Activated T-cell treated with anti-CD3 and anti-CD28 coated beads, Interleukin-2, amount 50 U/mL, for 24 hours (primary cell): ENCODE data around the gene MPZ.
A peak's percentile ranks its signal among the peaks of the same experiment; 100 is the strongest.
"Not testable (repeated sequence)": the region's sequence is repeated elsewhere in the genome, so short reads cannot be mapped to it uniquely, and the experiment has no call there.

Source experiments
- DNase-seq: peaks from one replicate; pipeline ENCODE4 v3.0.0-alpha.2; 2020
- H3K27ac Mint-ChIP-seq: 2 replicates; pipeline ENCODE4 v1.8.0; 2020; ENCODE audit warnings: mild to moderate bottlenecking, mixed read lengths
- H3K27me3 Mint-ChIP-seq: 2 replicates; pipeline ENCODE4 v1.8.0; 2020; ENCODE audit warnings: mixed read lengths
- H3K36me3 Mint-ChIP-seq: 2 replicates; pipeline ENCODE4 v1.8.0; 2020; ENCODE audit warnings: low read depth, mixed read lengths
- H3K4me1 Mint-ChIP-seq: 2 replicates; pipeline ENCODE4 v1.8.0; 2020; ENCODE audit warnings: low read depth, mixed read lengths
- H3K4me3 Mint-ChIP-seq: 2 replicates; pipeline ENCODE4 v1.8.0; 2020; ENCODE audit warnings: mild to moderate bottlenecking, moderate library complexity, mixed read lengths
- H3K9me3 Mint-ChIP-seq: 2 replicates; pipeline ENCODE4 v1.8.0; 2020; ENCODE audit warnings: mixed read lengths

The MPZ gene

GRCh38 chr1:161309868-161310267 lies at the start of gene MPZ:
TSS of gene MPZ (minus strand) at chr1:161309968. CDS start at chr1:161309905, 63 bp downstream.
- DNase-seq, result no peak
- Mint-ChIP-seq H3K9me3 (no peaks in the 10 kb centered on the region), H3K27me3 (no peaks in the 10 kb centered on the region), H3K4me1 (peaks cover 32% of the 10 kb centered on the region), H3K27ac (no peak within 1 kb of the TSS), H3K36me3 (peaks cover 12% of the 10 kb centered on the region), H3K4me3 (no peak within 1 kb of the TSS)

GRCh38 chr1:161359291-161359690 lies 49.5 kb upstream of the MPZ start:
- Mint-ChIP-seq H3K36me3 (peaks cover 66% of the 10 kb centered on the region), H3K27me3 (no peaks in the 10 kb centered on the region), H3K27ac (peak overlapping the region; percentile 78), H3K9me3 (no peaks in the 10 kb centered on the region), H3K4me1 (peaks cover 17% of the 10 kb centered on the region), H3K4me3 (no peak overlapping the region)
- DNase-seq, result no peak

DNA sequence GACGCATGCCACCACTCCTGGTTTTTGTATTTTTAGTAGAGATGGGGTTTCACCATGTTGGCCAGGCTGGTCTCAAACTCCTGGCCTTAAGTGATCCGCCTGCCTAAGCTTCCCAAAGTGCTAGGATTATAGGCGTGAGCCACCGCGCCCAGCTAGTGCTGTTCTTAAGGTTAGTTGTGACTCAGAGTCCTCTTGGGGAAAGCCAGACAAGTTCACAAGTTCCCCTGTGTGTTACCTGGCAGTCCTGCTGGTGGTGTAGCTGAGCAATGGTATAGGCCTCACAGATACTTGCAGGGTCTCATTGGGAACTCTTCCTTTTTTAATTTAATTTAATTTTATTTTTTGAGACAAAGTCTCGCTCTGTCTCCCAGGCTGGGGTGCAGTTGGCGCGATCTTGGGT lies 47.3 kb upstream of the MPZ start:
- no peaks in the 10 kb centered on the region for H3K9me3 Mint-ChIP-seq
- H3K4me1 Mint-ChIP-seq, result peaks cover 11% of the 10 kb centered on the region
- no peaks in the 10 kb centered on the region for H3K27me3 Mint-ChIP-seq
- H3K4me3 Mint-ChIP-seq, result no peak overlapping the region
- H3K27ac Mint-ChIP-seq, result no peak overlapping the region
- peaks cover 67% of the 10 kb centered on the region for H3K36me3 Mint-ChIP-seq
- no peak for DNase-seq

- Mint-ChIP-seq H3K9me3 (no peaks in the 10 kb centered on the region), H3K27ac (peak overlapping the region; percentile 58), H3K4me1 (peaks cover 13% of the 10 kb centered on the region), H3K36me3 (peaks cover 59% of the 10 kb centered on the region), H3K4me3 (no peak overlapping the region), H3K27me3 (no peaks in the 10 kb centered on the region)
- DNase-seq, result no peak
These were observed 41.7 kb upstream of the MPZ start for GRCh38 chr1:161351482-161351881.

- Mint-ChIP-seq H3K4me3 (no peak overlapping the region), H3K4me1 (peaks cover 13% of the 10 kb centered on the region), H3K27me3 (no peaks in the 10 kb centered on the region), H3K27ac (peak overlapping the region; percentile 41), H3K36me3 (peaks cover 57% of the 10 kb centered on the region), H3K9me3 (no peaks in the 10 kb centered on the region)
- no peak for DNase-seq
These were observed 40.9 kb upstream of the MPZ start for GRCh38 chr1:161350671-161351070.

DNA sequence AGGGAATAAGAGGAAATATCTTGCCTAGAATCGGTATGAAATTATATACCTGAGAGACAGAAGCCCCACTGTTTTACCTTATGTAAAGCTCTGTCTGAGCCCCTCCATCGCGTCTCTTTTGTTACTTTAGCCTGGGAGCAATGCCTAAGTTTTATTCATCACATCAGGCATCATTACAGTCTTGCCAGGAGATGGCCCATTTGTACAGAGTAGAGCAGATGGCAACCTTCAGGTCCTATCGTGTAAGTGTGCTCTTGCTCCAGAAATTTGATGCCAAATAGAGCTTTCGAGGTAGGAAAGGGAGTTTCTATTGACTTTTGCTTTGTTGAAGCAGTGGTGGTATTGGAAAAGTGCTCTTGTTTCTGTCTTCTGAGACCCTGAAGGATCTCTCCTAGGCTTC lies 33.1 kb upstream of the MPZ start:
- H3K4me1 Mint-ChIP-seq, result peaks cover 7% of the 10 kb centered on the region
- DNase-seq, result no peak
- H3K36me3 Mint-ChIP-seq, result peaks cover 75% of the 10 kb centered on the region
- no peak overlapping the region for H3K27ac Mint-ChIP-seq
- no peaks in the 10 kb centered on the region for H3K27me3 Mint-ChIP-seq
- H3K4me3 Mint-ChIP-seq, result no peak overlapping the region
- H3K9me3 Mint-ChIP-seq, result no peaks in the 10 kb centered on the region

GRCh38 chr1:161342177-161342576 lies 32.4 kb upstream of the MPZ start:
- H3K27me3 Mint-ChIP-seq, result no peaks in the 10 kb centered on the region
- H3K36me3 Mint-ChIP-seq, result peaks cover 81% of the 10 kb centered on the region
- peaks cover 9% of the 10 kb centered on the region for H3K4me1 Mint-ChIP-seq
- H3K27ac Mint-ChIP-seq, result no peak overlapping the region
- H3K9me3 Mint-ChIP-seq, result no peaks in the 10 kb centered on the region
- DNase-seq, result no peak
- H3K4me3 Mint-ChIP-seq, result no peak overlapping the region

DNA sequence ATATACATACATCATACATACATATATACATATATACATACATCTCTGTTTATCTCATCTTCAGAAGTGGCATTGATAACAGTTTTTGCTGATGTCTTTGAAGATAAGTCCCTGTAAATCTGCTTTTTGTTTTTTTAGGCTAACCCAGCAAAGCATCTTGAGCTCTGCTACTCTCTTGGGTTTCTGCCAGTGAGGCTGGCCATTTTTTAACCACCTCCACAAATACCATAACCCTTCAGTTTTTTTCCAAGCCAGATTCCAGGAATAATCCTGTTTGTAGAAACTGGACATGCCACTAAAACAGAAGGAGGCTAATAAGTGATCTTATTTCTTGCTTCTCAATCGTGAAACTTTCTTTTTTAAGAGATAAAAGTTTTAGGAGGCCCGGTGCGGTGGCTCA lies 26.0 kb upstream of the MPZ start:
- Mint-ChIP-seq H3K4me3 (no peak overlapping the region), H3K9me3 (no peaks in the 10 kb centered on the region), H3K27ac (no peak overlapping the region), H3K36me3 (peaks cover 90% of the 10 kb centered on the region), H3K27me3 (no peaks in the 10 kb centered on the region), H3K4me1 (peaks cover 11% of the 10 kb centered on the region)
- DNase-seq, result no peak

- no peak for DNase-seq
- Mint-ChIP-seq H3K27me3 (no peaks in the 10 kb centered on the region), H3K36me3 (peaks cover 95% of the 10 kb centered on the region), H3K9me3 (no peaks in the 10 kb centered on the region), H3K4me1 (peaks cover 8% of the 10 kb centered on the region), H3K4me3 (no peak overlapping the region), H3K27ac (no peak overlapping the region)
These were observed 23.4 kb upstream of the MPZ start for GRCh38 chr1:161333166-161333565.

- H3K27me3 Mint-ChIP-seq, result no peaks in the 10 kb centered on the region
- no peaks in the 10 kb centered on the region for H3K9me3 Mint-ChIP-seq
- no peak for DNase-seq
- H3K4me3 Mint-ChIP-seq, result no peak overlapping the region
- no peaks in the 10 kb centered on the region for H3K4me1 Mint-ChIP-seq
- peaks cover 91% of the 10 kb centered on the region for H3K36me3 Mint-ChIP-seq
- no peak overlapping the region for H3K27ac Mint-ChIP-seq
These were observed 20.6 kb upstream of the MPZ start for GRCh38 chr1:161330346-161330745.

DNA sequence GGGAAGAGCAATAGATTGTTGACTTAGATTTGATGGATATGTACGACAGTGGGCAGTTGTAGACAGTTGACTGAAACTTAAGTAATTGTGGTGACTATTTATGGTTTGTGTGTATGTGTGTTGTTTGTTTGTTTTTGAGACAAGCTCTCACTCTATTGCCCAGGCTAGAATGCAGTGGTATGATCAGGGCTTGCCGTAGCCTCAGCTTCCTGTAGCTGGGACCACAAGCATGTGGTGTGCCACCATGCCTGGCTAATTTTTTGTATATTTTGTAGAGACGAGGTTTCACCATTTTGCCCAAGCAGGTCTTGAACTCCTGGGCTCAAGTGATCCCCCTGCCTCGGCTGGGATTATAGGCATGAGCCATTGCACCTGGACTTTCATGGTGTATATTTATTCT lies 14.3 kb upstream of the MPZ start:
- Mint-ChIP-seq H3K4me3 (no peak overlapping the region), H3K36me3 (peaks cover 70% of the 10 kb centered on the region), H3K4me1 (peaks cover 12% of the 10 kb centered on the region), H3K9me3 (no peaks in the 10 kb centered on the region), H3K27ac (peak overlapping the region; percentile 37), H3K27me3 (no peaks in the 10 kb centered on the region)
- no peak for DNase-seq

DNA sequence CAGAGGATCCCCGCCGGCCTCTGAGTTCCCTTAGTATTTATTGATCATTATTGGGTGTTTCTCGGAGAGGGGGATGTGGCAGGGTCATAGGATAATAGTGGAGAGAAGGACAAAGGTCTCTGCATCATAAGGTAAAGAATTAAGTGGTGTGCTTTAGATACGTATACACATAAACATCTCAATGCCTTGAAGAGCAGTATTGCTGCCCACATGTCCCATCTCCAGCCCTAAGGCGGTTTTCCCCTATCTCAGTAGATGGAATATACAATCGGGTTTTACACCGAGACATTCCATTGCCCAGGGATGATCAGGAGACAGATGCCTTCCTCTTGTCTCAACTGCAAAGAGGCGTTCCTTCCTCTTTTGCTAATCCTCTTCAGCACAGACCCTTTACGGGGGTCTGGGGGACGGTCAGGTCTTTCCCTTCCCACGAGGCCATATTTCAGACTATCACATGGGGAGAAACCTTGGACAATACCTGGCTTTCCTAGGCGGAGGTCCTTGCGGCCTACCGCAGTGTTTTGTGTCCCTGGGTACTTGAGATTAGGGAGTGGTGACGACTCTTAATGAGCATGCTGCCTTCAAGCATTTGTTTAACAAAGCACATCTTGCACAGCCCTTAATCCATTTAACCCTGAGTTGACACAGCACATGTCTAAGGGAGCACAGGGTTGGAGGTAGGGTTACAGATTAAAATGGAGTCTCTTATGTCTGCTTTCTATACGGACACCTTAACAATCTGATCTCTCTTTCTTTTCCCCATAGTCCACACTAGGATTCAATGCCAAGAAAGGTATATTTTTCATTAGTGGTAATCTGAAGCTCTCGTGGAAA lies 6.3 kb upstream of the MPZ start:
- Mint-ChIP-seq H3K27ac (peak overlapping the region; percentile 97), H3K36me3 (peaks cover 28% of the 10 kb centered on the region), H3K4me1 (peaks cover 29% of the 10 kb centered on the region), H3K4me3 (peak overlapping the region; percentile 98)
- H3K27me3 Mint-ChIP-seq, H3K9me3 Mint-ChIP-seq, DNase-seq: not testable (repeated sequence)

DNA sequence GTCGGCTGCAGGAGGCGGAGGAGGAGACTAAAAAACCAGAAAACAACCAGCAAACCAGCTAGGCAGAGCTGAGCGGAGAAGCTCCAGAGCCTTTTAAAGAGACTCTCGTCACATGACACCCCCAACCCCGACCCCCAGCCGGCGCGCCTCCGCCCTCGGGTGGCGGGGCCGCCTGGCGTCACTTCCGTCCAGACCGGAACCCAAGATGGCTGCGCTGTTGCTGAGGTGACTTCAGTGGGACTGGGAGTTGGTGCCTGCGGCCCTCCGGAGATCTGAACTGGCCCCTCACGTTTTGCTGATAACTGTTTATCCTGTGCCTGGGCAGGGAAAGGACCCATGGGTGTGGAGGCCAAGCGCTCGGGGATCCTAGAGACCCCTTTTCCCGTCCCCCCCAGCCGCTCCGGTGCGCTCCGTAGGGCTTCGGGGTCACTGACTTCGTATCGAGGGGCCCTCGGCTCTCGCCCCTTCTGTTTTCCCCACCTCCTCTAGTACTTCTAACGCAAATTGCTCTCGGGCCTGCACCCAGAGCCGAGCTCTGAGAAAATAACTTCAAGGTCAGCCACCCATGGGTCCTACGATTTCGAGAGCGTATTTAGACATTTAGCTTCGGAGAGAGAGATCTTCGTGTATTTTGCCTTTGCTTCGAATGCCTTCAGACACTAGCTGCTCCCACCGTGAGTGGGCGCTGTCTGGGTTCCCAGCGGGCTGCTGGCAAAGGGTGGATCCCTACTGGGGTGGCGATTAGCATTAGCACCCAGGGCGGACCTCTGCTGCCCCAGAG lies 4.6 kb upstream of the MPZ start, which contains the start of gene SDHC:
Gene SDHC, plus strand, starts transcription at position 181 of the 781 bp plus-strand sequence. Its CDS starts 25 bp downstream, at position 206.
- peaks cover 17% of the 10 kb centered on the region for H3K36me3 Mint-ChIP-seq
- H3K27ac Mint-ChIP-seq, result peak within 1 kb of the TSS; percentile 97
- peaks cover 27% of the 10 kb centered on the region for H3K4me1 Mint-ChIP-seq
- no peaks in the 10 kb centered on the region for H3K27me3 Mint-ChIP-seq
- peak; percentile 90 for DNase-seq
- no peaks in the 10 kb centered on the region for H3K9me3 Mint-ChIP-seq
- peak within 1 kb of the TSS; percentile 98 for H3K4me3 Mint-ChIP-seq

- Mint-ChIP-seq H3K27me3 (no peaks in the 10 kb centered on the region), H3K4me1 (peaks cover 27% of the 10 kb centered on the region), H3K27ac (peak overlapping the region; percentile 97), H3K36me3 (peaks cover 14% of the 10 kb centered on the region), H3K4me3 (peak overlapping the region; percentile 98), H3K9me3 (no peaks in the 10 kb centered on the region)
- DNase-seq, result no peak
These were observed 3.9 kb upstream of the MPZ start for GRCh38 chr1:161313554-161314200.
